ENCODE results near the gene DCXR.

Gene DCXR

GRCh38 chr17:82037092-82037888 is at the start of gene DCXR:
Gene DCXR, minus strand, starts transcription at chr17:82037697. Its CDS starts 15 bp downstream, at chr17:82037682.
- Histone ChIP-seq H3K4me1 (ENCODE audit: insufficient read depth, low read length) (peaks cover 31% of the 10 kb centered on the region), H3K4me3 (ENCODE audit: low read depth in 1 of 2, low read length in 2 of 2) (peak within 1 kb of the TSS; percentile 67 to 68), H3K27me3 (ENCODE audit: insufficient read depth, low read length, poor library complexity) (no peaks in the 10 kb centered on the region), H3K9me3 (ENCODE audit: insufficient read depth, low read length, severe bottlenecking) (no peaks in the 10 kb centered on the region), H3K27ac (ENCODE audit: low read length) (peak within 1 kb of the TSS; percentile 77), H3K36me3 (ENCODE audit: insufficient read depth, low read length) (peaks cover 28% of the 10 kb centered on the region), H4K20me1 (ENCODE audit: insufficient read depth, low read length) (peaks cover 29% of the 10 kb centered on the region), H3K79me2 (ENCODE audit: insufficient read depth, low read length) (peaks cover 16% of the 10 kb centered on the region), H2AFZ (ENCODE audit: low read depth, low read length) (peak within 1 kb of the TSS; percentile 99), H3K4me2 (ENCODE audit: insufficient read depth, low read length) (peak within 1 kb of the TSS; percentile 85), H3K9ac (ENCODE audit: low read depth, low read length) (peak within 1 kb of the TSS; percentile 74)
- ATAC-seq (ENCODE audit: insufficient read depth, low read depth) (peak; percentile 94), DNase-seq (peak; percentile 98)
- TF ChIP-seq CTCF (IDR thresholded peaks at IDR 0.05; ENCODE audit: borderline replicate concordance, extremely low read depth, low read length, poor library complexity, severe bottlenecking) (peak; percentile 93), EZH2 (IDR thresholded peaks at IDR 0.05; ENCODE audit: borderline replicate concordance, low read depth, low read length, severe bottlenecking) (no peak)

- Histone ChIP-seq H3K27ac (ENCODE audit: low read length) (no peak overlapping the region), H4K20me1 (ENCODE audit: insufficient read depth, low read length) (peaks cover 81% of the 10 kb centered on the region), H3K4me1 (ENCODE audit: insufficient read depth, low read length) (no peaks in the 10 kb centered on the region), H3K4me3 (ENCODE audit: low read depth in 1 of 2, low read length in 2 of 2) (no peak overlapping the region), H2AFZ (ENCODE audit: low read depth, low read length) (no peak overlapping the region), H3K9me3 (ENCODE audit: insufficient read depth, low read length, severe bottlenecking) (no peaks in the 10 kb centered on the region), H3K4me2 (ENCODE audit: insufficient read depth, low read length) (no peak overlapping the region), H3K9ac (ENCODE audit: low read depth, low read length) (no peak overlapping the region), H3K36me3 (ENCODE audit: insufficient read depth, low read length) (peaks cover 98% of the 10 kb centered on the region), H3K79me2 (ENCODE audit: insufficient read depth, low read length) (peaks cover 8% of the 10 kb centered on the region; the same call in 1 of the 2 replicates), H3K27me3 (ENCODE audit: insufficient read depth, low read length, poor library complexity) (no peaks in the 10 kb centered on the region)
- TF ChIP-seq CTCF (IDR thresholded peaks at IDR 0.05; ENCODE audit: borderline replicate concordance, extremely low read depth, low read length, poor library complexity, severe bottlenecking) (no peak), EZH2 (IDR thresholded peaks at IDR 0.05; ENCODE audit: borderline replicate concordance, low read depth, low read length, severe bottlenecking) (no peak)
- DNase-seq = no peak
- no peak for ATAC-seq (ENCODE audit: insufficient read depth, low read depth)
These were observed 48.7 kb upstream of the DCXR start for GRCh38 chr17:82085931-82086764.

- DNase-seq (no peak), ATAC-seq (ENCODE audit: insufficient read depth, low read depth) (no peak)
- TF ChIP-seq EZH2 (IDR thresholded peaks at IDR 0.05; ENCODE audit: borderline replicate concordance, low read depth, low read length, severe bottlenecking) (no peak), CTCF (IDR thresholded peaks at IDR 0.05; ENCODE audit: borderline replicate concordance, extremely low read depth, low read length, poor library complexity, severe bottlenecking) (no peak)
- Histone ChIP-seq H3K4me1 (ENCODE audit: insufficient read depth, low read length) (no peaks in the 10 kb centered on the region), H3K9ac (ENCODE audit: low read depth, low read length) (no peak overlapping the region), H3K27ac (ENCODE audit: low read length) (no peak overlapping the region), H3K4me2 (ENCODE audit: insufficient read depth, low read length) (no peak overlapping the region), H3K36me3 (ENCODE audit: insufficient read depth, low read length) (peaks cover 98% of the 10 kb centered on the region), H2AFZ (ENCODE audit: low read depth, low read length) (no peak overlapping the region), H3K9me3 (ENCODE audit: insufficient read depth, low read length, severe bottlenecking) (no peaks in the 10 kb centered on the region), H4K20me1 (ENCODE audit: insufficient read depth, low read length) (peaks cover 83% of the 10 kb centered on the region), H3K27me3 (ENCODE audit: insufficient read depth, low read length, poor library complexity) (no peaks in the 10 kb centered on the region), H3K79me2 (ENCODE audit: insufficient read depth, low read length) (peaks cover 3% of the 10 kb centered on the region; the same call in 1 of the 2 replicates), H3K4me3 (ENCODE audit: low read depth in 1 of 2, low read length in 2 of 2) (no peak overlapping the region)
These were observed 47.7 kb upstream of the DCXR start for GRCh38 chr17:82085031-82085861.
